Measurements from ENCODE around the gene MPIG6B.
A peak's percentile ranks its signal among the peaks of the same experiment; 100 is the strongest.

MPIG6B gene

GRCh38 chr6:31769684-31770371, 46.7 kb downstream of the MPIG6B start:
- DNase-seq = peak; percentile 65

GRCh38 chr6:31770860-31771259, 47.7 kb downstream of the MPIG6B start:
- DNase-seq = no peak

GRCh38 chr6:31771992-31772358, 48.8 kb downstream of the MPIG6B start:
- peak; percentile 33 for DNase-seq

GRCh38 chr6:31775184-31775583, 52.0 kb downstream of the MPIG6B start:
- DNase-seq = no peak

- no peak for DNase-seq
Observed at GRCh38 chr6:31775633-31776484, 52.7 kb downstream of the MPIG6B start.
